Mucosa of descending colon (tissue), 3 donors: ENCODE measurements around the gene TKT. TPM values are rescaled to one million over a fixed set of nuclear protein-coding genes. Genes with fewer than 3 reads are reported as not detected.

Source experiments
- ATAC-seq: fragments of 200-7000 bp; cut with Tn5 transposase; one replicate; pipeline ENCODE4 v1.9.1; 2020; ENCODE audit warnings: mild to moderate bottlenecking, moderate library complexity
- DNase-seq, 3 donors: peaks; one replicate each; pipeline ENCODE4 v3.0.0-alpha.2; 2020
- H3K36me3 ChIP-seq: fragments of 200-600 bp; one replicate; pipeline ENCODE4 v1.8.0; 2021; ENCODE audit warnings: low read depth, mild to moderate bottlenecking
- H3K4me1 ChIP-seq: fragments of 200-600 bp; one replicate; pipeline ENCODE4 v1.8.0; 2021; ENCODE audit warnings: low read depth, mild to moderate bottlenecking
- H3K4me3 ChIP-seq: fragments of 200-600 bp; one replicate; pipeline ENCODE4 v1.8.0; 2021; ENCODE audit warnings: mild to moderate bottlenecking
- H3K9me3 ChIP-seq: fragments of 200-600 bp; one replicate; pipeline ENCODE4 v1.8.0; 2021; ENCODE audit warnings: mild to moderate bottlenecking
- intact Hi-C, 2 donors: fragments of 100-400 bp; cut with DNase I in 1 of 2; cut with micrococcal nuclease in 1 of 2; formaldehyde crosslinking; loops; one replicate each; pipeline versions ENCODE4 v1.11.0 to v1.11.1; 2022; cut with DNase I, micrococcal nuclease
- total RNA-seq, 3 donors: library from RNA; stranded (reverse); fragmentation: NEBNext Ultra II Directional in 2 of 3; extraction: Animal tissue kit (Norgen Biotek cat#: 25700) in 2 of 3; gene quantifications; one replicate each; pipeline versions ENCODE4 v1.2.1 to v1.2.4, GENCODE V29; 2021 to 2023
- TF ChIP-seq, protein P1 (sequence below): fragments of 200-600 bp; IDR thresholded peaks from one replicate; pipeline ENCODE4 v1.8.0; 2022; ENCODE audit warnings: antibody characterized with exemption, mild to moderate bottlenecking
- donor health status: DM: no; HTN: no; CAD: no; lungs with moderate emphysema.
- donor health status: DM: no; HTN: no; CAD: no.
- donor health status: DM: no; HTN: yes; CAD: no.

The TKT gene
- total RNA-seq, 3 donors from 2014 or later = 180 to 260 (median 226) TPM

DNA sequence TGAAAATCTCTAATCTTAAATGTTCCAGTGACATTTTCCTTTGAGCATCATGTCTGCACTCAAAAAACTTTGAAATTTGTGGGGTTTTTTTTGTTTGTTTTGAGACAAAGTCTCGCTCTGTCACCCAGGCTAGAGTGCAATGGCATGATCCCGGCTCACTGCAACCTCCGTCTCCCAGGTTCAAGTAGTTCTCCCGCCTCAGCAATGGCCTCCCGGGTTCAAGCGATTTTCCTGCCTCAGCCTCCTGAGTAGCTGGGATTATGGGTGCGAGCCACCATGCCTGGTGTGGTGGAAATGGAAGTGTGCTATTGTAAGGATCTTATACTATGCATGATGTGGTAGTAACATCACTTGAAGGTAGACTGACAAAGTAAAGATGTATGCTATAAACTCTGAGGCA, 42.5 kb downstream of the TKT start:
- H3K9me3 ChIP-seq = peaks cover 9% of the 10 kb centered on the region
- no peaks in the 10 kb centered on the region for H3K36me3 ChIP-seq
- no peak for DNase-seq
- no peak overlapping the region for H3K4me3 ChIP-seq
- H3K4me1 ChIP-seq = no peaks in the 10 kb centered on the region
- no peak for ATAC-seq
- intact Hi-C loops = no loop called here
- TF ChIP-seq, protein P1, sequence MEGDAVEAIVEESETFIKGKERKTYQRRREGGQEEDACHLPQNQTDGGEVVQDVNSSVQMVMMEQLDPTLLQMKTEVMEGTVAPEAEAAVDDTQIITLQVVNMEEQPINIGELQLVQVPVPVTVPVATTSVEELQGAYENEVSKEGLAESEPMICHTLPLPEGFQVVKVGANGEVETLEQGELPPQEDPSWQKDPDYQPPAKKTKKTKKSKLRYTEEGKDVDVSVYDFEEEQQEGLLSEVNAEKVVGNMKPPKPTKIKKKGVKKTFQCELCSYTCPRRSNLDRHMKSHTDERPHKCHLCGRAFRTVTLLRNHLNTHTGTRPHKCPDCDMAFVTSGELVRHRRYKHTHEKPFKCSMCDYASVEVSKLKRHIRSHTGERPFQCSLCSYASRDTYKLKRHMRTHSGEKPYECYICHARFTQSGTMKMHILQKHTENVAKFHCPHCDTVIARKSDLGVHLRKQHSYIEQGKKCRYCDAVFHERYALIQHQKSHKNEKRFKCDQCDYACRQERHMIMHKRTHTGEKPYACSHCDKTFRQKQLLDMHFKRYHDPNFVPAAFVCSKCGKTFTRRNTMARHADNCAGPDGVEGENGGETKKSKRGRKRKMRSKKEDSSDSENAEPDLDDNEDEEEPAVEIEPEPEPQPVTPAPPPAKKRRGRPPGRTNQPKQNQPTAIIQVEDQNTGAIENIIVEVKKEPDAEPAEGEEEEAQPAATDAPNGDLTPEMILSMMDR = no peak

DNA sequence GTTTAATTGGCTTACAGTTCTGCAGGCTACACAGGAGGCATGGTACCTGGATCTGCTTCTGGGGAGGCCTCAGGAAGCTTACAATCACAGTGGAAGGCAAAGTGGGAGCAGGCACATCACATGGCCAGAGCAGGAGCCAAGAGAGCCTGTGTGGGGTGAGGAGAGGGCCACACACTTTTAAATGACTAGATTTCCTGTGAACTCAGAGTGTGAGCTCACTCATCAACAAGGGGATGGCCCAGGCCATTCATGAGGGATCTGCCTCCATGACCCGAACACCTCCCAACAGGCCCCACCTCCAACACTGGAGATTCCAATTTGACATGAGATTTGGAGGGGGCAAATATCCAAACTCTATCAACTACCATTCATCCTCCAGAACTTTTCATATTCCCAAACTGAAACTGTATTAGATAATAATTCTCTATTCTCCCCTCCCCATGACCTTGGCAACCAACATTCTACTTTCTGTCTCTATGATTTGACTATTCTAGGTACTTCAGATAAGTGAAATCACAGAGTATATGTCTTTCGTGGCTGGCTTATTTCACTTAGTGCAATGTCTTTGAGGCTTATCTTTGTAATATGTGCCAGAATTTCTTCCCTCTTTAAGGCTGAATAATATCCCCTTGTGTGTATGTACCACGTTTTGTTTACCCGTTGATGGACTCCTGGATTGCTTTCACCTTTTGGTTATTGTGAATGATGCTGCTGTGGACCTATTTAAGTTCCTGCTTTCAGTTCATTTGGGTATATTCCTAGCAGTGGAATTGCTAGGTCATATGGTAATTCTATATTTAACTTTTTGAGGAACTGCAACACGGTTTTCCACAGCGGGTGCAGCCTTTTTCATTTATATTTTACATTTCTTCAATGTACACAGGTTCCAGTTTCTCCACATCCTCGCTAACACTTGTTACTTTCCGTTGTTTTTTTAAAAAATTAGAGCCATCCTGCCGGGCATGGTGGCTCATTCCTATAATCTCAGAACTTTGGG, 43.8 kb downstream of the TKT start:
- TF ChIP-seq, protein P1 = no peak

DNA sequence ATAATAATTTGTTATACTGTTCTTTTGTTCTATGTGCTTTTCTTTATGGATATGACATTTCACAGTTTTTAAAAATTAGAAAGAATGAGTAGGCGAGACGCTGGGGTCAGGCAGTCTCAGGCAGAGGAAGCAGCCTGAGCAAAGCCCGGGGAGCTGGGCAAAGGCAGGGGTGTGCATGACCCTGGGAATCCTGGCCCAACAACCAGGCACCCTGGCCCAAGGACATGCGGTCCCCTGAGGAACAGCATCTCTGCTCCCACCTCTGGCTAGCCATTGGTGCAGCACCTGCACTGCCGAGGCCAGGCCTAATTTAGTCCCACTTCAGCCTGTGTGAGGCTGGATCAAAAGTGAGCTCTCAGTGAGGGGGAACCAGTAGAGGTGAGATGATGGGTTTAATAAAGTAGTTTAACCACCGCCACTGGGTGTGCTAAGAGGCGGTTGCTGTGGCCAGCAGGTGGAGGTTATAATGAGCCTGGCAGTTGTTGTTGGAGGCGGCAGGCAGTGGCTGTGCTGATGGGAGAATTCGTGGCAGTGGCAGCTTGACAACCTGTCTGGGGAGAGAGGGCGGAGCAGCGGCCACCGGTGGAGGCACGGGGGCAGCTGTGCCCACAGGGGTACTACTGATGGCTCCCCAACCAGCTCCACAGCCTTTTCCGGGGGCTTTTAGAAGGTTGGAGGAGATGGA, 53.3 kb downstream of the TKT start:
- ATAC-seq = no peak
- Histone ChIP-seq H3K4me3 (no peak overlapping the region), H3K36me3 (no peaks in the 10 kb centered on the region), H3K9me3 (no peaks in the 10 kb centered on the region), H3K4me1 (no peaks in the 10 kb centered on the region)
- TF ChIP-seq, protein P1 = no peak
- intact Hi-C loops = no loop called here
- no peak for DNase-seq

More for the DNA sequence above, 43.8 kb downstream of the TKT start:
- Histone ChIP-seq H3K4me3 (no peak overlapping the region), H3K4me1 (no peaks in the 10 kb centered on the region), H3K9me3 (peaks cover 14% of the 10 kb centered on the region), H3K36me3 (no peaks in the 10 kb centered on the region)
- DNase-seq (no peak), ATAC-seq (no peak)
- intact Hi-C loops = no loop called here

DNA sequence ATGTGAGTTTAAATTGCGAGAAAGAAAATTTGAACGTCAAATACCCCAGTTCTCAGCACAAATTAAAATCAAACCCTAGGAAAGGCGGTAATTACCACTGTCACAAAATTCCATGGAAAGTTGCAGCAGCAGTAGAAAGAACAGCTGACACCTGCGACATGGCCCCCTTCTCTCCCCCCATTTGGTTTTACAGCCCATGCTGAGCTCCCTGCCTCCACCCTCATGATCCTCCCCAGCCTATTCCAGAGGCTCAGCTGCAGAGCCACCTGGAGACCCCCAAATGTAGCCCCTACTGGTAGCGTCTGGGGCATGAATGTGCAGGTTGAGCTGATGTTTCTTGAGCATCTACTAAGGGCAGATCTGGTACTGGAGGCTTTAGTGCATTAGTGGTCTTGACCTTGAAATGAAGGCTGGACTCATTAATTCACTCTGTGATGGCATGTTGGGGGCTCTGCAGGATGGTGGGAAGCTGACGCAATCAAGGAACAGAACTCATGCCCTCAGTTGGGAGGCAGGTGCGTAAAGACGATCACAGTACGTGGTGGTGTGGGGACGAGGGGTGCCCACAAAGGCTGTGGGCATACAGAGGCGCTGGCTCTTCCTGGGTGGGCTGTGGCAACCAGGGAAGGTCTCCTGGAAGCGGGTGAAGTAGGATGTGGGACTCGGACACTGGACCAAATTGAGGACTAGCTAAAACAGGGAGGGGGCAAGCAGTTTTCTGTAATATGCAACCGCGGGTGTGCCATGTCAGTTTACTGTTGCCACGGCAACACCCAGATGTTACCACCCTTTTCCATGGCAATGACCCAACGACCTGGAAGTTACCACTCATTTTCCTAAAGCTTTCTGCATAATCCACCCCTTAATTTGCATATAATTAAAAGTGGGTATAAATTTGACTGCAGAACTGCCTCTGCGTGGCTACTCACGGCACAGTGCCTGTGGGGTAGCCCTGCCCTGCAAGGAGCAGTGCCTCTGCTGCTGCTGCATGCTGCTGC, 55.0 kb downstream of the TKT start:
- TF ChIP-seq, protein P1 = no peak
- H3K36me3 ChIP-seq = no peaks in the 10 kb centered on the region
- intact Hi-C loops = no loop called here
- ATAC-seq = no peak
- no peak for DNase-seq
- no peak overlapping the region for H3K4me3 ChIP-seq
- H3K4me1 ChIP-seq = peaks cover 4% of the 10 kb centered on the region
- no peaks in the 10 kb centered on the region for H3K9me3 ChIP-seq

DNA sequence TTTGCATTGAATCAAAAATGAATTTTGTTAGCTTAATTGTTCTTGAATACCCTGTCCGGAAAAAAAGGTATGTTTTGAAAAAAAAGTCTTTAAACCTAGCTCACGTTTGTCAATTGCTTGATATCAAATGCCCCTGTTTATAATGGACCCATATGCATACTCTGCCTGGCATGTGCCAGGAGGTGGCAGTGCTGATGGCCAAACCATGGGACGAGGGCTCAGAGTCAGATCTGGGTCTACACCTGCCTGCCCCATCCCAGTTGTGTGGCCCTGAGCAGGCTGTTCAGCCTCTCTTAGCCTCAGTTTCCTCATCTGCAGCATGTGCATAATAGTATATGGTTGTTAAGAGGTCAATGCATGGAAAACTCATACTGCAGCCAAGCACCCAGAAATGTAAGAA, 56.0 kb downstream of the TKT start:
- ATAC-seq (no peak), DNase-seq (no peak)
- intact Hi-C loops = loop anchor here in 1 of 2 donors (5.0 kb wide), 1 partner anchor 88 kb away; no protein-coding TSS in a partner anchor

More for the DNA sequence above, 56.0 kb downstream of the TKT start:
- Histone ChIP-seq H3K4me3 (no peak overlapping the region), H3K4me1 (peaks cover 5% of the 10 kb centered on the region), H3K36me3 (no peaks in the 10 kb centered on the region), H3K9me3 (no peaks in the 10 kb centered on the region)
- TF ChIP-seq, protein P1 = no peak
